GM10266 (cell line): Measurements from ENCODE around the gene SLC13A3.

Experiments
- DNase-seq: peaks from one replicate; pipeline ENCODE4 v3.0.0; 2012; ENCODE audit errors: extremely low spot score
- CTCF ChIP-seq: IDR thresholded peaks from 2 replicates; pipeline ENCODE4 v1.5.1; 2012; ENCODE audit warnings: mild to moderate bottlenecking, low read depth; ENCODE audit not compliant: control insufficient read depth, insufficient read depth; ENCODE audit errors: missing control alignments

SLC13A3 gene

DNA sequence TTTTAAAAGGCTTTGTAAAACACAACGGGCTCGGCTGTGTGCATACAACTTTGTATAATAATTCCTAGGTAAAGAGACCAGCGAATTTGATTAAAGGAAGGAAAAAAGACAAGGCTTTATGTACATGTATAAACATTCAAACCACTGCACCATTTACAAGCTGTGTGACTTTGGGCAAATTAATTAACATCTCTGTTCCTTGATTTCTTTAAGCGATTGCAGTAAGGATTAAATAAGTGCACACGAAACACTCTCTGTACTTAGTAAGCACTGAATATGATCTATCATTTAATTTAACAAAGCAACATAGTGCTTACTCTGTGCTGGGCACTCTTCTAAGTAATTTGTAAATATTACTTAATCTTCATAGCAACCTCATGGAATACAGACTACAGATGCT, 81.3 kb downstream of the SLC13A3 start:
- no peak for DNase-seq
- TF ChIP-seq CTCF = no peak

DNA sequence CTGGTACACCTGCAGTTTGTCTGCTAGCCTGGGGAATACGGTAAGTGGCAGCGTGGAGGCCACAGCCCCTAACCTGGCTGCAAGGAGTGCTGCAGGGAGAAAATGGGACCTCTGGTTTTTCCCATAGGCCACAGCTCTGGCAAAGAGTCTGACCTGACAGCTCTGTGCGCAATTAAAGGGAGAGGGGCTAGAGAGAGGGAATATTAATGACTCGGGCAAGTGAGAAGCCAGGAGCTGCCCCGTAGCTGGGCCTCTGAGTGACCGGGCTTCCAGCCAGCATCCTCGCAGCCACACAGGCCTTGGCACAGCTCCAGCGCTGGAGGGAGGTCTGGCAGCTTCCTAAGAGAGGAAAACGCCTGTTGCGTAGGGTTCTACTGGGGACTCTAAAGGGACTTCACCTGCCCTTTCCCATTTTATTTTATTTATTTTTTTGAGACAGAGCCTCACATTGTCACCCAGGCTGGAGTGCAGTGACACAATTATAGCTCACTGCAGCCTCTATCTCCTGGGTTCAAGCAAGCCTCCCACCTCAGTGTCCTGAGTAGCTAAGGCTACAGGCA, 82.6 kb downstream of the SLC13A3 start:
- no peak for DNase-seq
- TF ChIP-seq CTCF = no peak

DNA sequence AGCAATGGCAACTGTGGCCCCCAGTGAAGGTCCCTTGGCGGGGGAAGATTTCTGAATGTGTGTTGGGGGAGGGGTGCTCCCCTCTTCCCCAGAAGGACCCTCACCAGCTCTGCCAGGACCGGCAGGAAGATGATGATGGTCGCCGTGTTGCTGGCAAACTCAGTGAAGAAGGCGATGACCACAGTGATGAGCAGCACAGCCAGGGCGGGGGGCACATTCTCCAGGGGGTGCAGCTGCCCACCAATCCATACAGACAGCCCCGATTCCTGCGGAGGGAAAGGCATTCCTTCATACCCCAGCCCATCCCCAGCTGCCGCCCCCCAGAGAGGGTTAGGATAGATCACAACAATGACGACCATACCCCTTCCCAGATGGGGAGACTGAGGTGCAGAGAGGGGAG, 85.1 kb downstream of the SLC13A3 start:
- DNase-seq = no peak
- TF ChIP-seq CTCF = no peak

GRCh38 chr20:46564241-46564957, 86.9 kb downstream of the SLC13A3 start:
- TF ChIP-seq CTCF = no peak
- no peak for DNase-seq

DNA sequence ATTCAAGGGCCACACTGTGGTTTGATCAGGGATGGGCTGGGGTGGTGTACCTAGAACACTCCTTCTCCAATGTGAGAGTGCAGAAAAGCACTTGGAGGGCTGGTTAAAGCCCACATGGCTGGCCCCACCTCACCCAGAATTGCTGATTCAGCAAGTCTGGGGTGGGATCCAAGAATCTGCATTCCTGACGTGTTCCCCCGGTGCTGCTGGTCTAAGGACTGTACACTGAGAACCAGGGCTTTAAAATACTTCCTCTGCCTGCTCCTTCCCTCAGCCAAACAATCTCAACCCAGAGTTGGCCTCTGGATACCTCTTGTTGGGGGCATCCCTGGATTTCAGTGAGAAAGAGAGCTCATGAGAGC, 87.4 kb downstream of the SLC13A3 start:
- no peak for DNase-seq
- no peak for TF ChIP-seq CTCF

- no peak for DNase-seq
- TF ChIP-seq CTCF = peak; percentile 20
Observed at GRCh38 chr20:46563170-46563859, 87.9 kb downstream of the SLC13A3 start.
